OCI-LY7 (cell line): ENCODE data around the gene UBAP2L. TPM values are rescaled to one million over a fixed set of nuclear protein-coding genes. Genes with fewer than 3 reads are reported as not detected.
"Not testable (repeated sequence)": the region's sequence is repeated elsewhere in the genome, so short reads cannot be mapped to it uniquely, and the experiment has no call there.

Experiments used
- BruUV-seq: library from RNA; stranded (reverse); fragments of 400-500 nt; replicated peaks from 2 replicates; lab custom pipeline; 2021; lab: Mats Ljungman, UMichigan
- CTCF ChIA-PET: fragments of 300-600 bp; sonication (Branson Sonifier 250); formaldehyde crosslinking; loops from one replicate; lab custom pipeline; 2022; ENCODE audit warnings: antibody characterized with exemption; ENCODE audit not compliant: unreplicated experiment; lab: Charles Lee
- POLR2A ChIA-PET: fragments of 300-600 bp; sonication (Branson Sonifier 250); formaldehyde crosslinking; loops from one replicate; lab custom pipeline; 2022; ENCODE audit warnings: antibody characterized with exemption; lab: Charles Lee
- DNase-seq: peaks from one replicate; pipeline ENCODE4 v3.0.0-alpha.2; 2015; ENCODE audit warnings: low spot score
- H2AFZ ChIP-seq: fragments of 200-600 bp; sonication (generic), shearing (Covaris generic); 2 replicates; pipeline ENCODE4 v1.6.1; 2014; ENCODE audit warnings: mild to moderate bottlenecking, antibody characterized with exemption, low read length, moderate library complexity
- H3K27ac ChIP-seq: fragments of 200-600 bp; sonication (generic); 2 replicates; pipeline ENCODE4 v1.5.1; 2014; ENCODE audit warnings: mixed run types, low read depth, mild to moderate bottlenecking, moderate library complexity, low read length, inconsistent platforms; ENCODE audit not compliant: poor library complexity, severe bottlenecking
- H3K36me3 ChIP-seq: fragments of 200-600 bp; sonication (generic); 2 replicates; pipeline ENCODE4 v1.6.1; 2014; ENCODE audit warnings: mild to moderate bottlenecking, antibody characterized with exemption, low read length, moderate library complexity, mixed read lengths; ENCODE audit not compliant: insufficient read depth
- H3K4me1 ChIP-seq: fragments of 200-600 bp; sonication (generic); 2 replicates; pipeline ENCODE4 v1.5.1; 2014; ENCODE audit warnings: mild to moderate bottlenecking, low read length; ENCODE audit not compliant: insufficient read depth, poor library complexity, severe bottlenecking
- H3K4me2 ChIP-seq: fragments of 200-600 bp; sonication (generic); 2 replicates; pipeline ENCODE4 v1.6.1; 2014; ENCODE audit warnings: mild to moderate bottlenecking, low read length
- H3K4me3 ChIP-seq: fragments of 200-600 bp; sonication (generic); 2 replicates; pipeline ENCODE4 v1.5.1; 2014; ENCODE audit warnings: mild to moderate bottlenecking, low read depth, low read length; ENCODE audit not compliant: poor library complexity, severe bottlenecking
- H3K79me2 ChIP-seq: fragments of 200-600 bp; sonication (generic); 2 replicates; pipeline ENCODE4 v1.6.1; 2016; ENCODE audit warnings: low read depth, mild to moderate bottlenecking, low read length, moderate library complexity, mixed read lengths; ENCODE audit not compliant: insufficient read depth
- H3K9me2 ChIP-seq: fragments of 200-600 bp; sonication (generic); 2 replicates; pipeline ENCODE4 v1.6.1; 2016; ENCODE audit warnings: mild to moderate bottlenecking, low read length, mixed read lengths; ENCODE audit not compliant: insufficient read depth
- H3K9me3 ChIP-seq: fragments of 200-600 bp; sonication (generic); 2 replicates; pipeline ENCODE4 v1.6.1; 2014; ENCODE audit warnings: mild to moderate bottlenecking, mixed run types, low read length, mixed read lengths
- H4K20me1 ChIP-seq: fragments of 200-600 bp; sonication (generic); 2 replicates; pipeline ENCODE4 v1.6.1; 2014; ENCODE audit warnings: mild to moderate bottlenecking, antibody characterized with exemption, low read length, moderate library complexity, mixed read lengths; ENCODE audit not compliant: insufficient read depth
- EZH2phosphoT487 ChIP-seq: fragments of 200-600 bp; sonication (generic); IDR thresholded peaks from 2 replicates; pipeline ENCODE4 v1.6.1; 2018; ENCODE audit warnings: low read depth, borderline replicate concordance, mild to moderate bottlenecking, mixed run types, antibody characterized with exemption, low read length, moderate library complexity, mixed read lengths
- intact Hi-C: fragments of 100-400 bp; cut with micrococcal nuclease; formaldehyde crosslinking; loops from one replicate; pipeline ENCODE4 v1.10.0; 2022; ENCODE audit not compliant: unreplicated experiment
- total RNA-seq, 2 experiments: library from RNA; depleted of rRNA in 1 of 2; stranded (reverse); fragments of >200 nt in 1 of 2; shearing (Covaris generic) in 1 of 2; gene quantifications; 2 replicates each; pipeline ENCODE4 v1.2.3, GENCODE V29; 2014 to 2022
- TF ChIP-seq, protein P1 (sequence below): fragments of 200-600 bp; sonication (generic); conservative IDR thresholded peaks from 2 replicates; pipeline ENCODE4 v1.5.1; 2014; ENCODE audit warnings: mild to moderate bottlenecking, antibody characterized with exemption, low read length, moderate library complexity, mixed read lengths

UBAP2L gene
- total RNA-seq, 2 experiments from 2014 or later = 80.4 to 179 TPM

DNA sequence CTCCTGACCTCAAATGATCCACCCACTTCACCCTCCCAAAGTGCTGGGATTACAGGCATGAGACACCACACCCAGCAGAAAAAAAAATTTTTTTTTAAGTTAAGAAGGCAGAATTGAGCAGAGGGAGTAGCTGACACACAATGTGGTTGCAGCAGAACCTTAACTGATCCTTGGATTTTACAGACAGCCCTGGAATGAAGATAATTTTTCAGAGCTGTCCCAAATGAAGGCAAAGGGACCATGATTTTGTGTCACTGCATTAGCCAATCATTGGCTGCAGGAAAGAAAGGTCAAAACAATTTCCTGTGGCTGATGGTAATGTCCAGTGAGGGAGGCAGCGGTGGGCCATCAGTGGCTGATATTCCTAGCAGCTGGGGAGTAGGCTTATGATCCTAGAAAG, 80.8 kb downstream of the UBAP2L start:
- Histone ChIP-seq H3K9me2 (no peaks in the 10 kb centered on the region), H3K9me3 (no peaks in the 10 kb centered on the region), H3K4me3 (no peak overlapping the region), H3K27ac (no peak overlapping the region), H3K4me2 (no peak overlapping the region), H4K20me1 (no peaks in the 10 kb centered on the region), H3K36me3 (no peaks in the 10 kb centered on the region), H2AFZ (no peak overlapping the region), H3K4me1 (no peaks in the 10 kb centered on the region), H3K79me2 (no peaks in the 10 kb centered on the region)
- DNase-seq = no peak
- POLR2A ChIA-PET = no interaction called here
- TF ChIP-seq, protein P1, sequence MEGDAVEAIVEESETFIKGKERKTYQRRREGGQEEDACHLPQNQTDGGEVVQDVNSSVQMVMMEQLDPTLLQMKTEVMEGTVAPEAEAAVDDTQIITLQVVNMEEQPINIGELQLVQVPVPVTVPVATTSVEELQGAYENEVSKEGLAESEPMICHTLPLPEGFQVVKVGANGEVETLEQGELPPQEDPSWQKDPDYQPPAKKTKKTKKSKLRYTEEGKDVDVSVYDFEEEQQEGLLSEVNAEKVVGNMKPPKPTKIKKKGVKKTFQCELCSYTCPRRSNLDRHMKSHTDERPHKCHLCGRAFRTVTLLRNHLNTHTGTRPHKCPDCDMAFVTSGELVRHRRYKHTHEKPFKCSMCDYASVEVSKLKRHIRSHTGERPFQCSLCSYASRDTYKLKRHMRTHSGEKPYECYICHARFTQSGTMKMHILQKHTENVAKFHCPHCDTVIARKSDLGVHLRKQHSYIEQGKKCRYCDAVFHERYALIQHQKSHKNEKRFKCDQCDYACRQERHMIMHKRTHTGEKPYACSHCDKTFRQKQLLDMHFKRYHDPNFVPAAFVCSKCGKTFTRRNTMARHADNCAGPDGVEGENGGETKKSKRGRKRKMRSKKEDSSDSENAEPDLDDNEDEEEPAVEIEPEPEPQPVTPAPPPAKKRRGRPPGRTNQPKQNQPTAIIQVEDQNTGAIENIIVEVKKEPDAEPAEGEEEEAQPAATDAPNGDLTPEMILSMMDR = no peak
- no peak for TF ChIP-seq EZH2phosphoT487
- intact Hi-C loops = no loop called here
- CTCF ChIA-PET = no interaction called here
- BruUV-seq = no TSS peak

DNA sequence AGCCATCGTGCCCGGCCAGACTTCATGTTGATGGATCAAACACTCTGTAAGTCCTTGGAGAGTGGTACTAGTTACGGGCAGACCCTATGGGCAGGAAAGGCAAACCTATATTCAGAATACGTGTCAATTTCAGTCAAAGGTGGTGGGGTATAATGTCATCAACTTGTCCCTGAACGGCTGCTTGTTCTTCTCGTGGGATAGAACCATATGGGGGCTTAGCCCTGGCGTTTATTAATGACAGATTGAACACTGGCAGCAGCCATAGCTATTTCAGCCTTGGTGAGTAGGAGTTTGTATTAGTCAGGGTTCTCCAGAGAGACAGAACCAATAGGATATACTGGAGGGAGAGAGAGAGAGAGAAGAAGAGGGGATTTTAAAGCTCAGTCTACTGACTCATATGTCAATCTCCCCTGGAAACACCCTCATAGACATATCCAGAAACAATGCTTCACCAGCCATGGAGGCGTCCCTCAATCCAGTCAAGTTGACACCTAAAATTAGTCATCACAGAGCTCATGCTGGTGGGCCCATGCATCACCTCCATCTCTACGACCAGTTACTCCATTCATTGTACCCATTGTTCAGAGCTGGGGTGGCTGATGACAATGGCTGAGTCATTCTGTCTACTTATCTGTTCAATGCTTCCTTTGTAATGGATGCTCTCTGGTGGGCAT, 84.0 kb downstream of the UBAP2L start:
- Histone ChIP-seq H3K27ac (no peak overlapping the region), H3K79me2 (no peaks in the 10 kb centered on the region), H3K9me3 (no peaks in the 10 kb centered on the region), H3K4me1 (no peaks in the 10 kb centered on the region), H4K20me1 (no peaks in the 10 kb centered on the region), H3K36me3 (no peaks in the 10 kb centered on the region), H3K4me2 (no peak overlapping the region), H3K9me2 (no peaks in the 10 kb centered on the region), H2AFZ (no peak overlapping the region), H3K4me3 (no peak overlapping the region)
- POLR2A ChIA-PET = interaction anchor here (0.7 kb wide), 1 partner anchor 392 kb away, joined by 5 read pairs; no protein-coding TSS in a partner anchor
- TF ChIP-seq EZH2phosphoT487 = no peak
- TF ChIP-seq, protein P1 = no peak
- CTCF ChIA-PET = no interaction called here
- intact Hi-C loops = no loop called here
- BruUV-seq = no TSS peak
- no peak for DNase-seq

DNA sequence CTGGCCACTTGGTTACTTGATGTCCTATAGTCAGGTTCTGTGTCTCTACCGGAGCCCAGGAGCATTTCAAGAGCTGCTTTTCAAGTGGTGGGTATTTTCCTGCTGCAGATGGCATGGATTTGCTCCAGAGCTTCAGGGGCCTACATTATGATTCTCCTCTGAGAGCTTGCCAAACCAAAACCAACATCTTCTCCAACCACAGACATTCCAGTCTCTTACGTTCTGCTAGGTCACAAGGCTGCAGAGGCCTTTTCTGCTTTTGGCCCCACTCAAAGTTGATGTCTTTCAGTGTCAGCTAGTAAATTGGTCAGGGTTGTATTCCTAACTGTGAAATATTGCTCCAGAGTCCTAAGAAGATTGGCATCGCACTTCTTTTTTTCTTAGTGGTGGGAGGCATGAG, 85.4 kb downstream of the UBAP2L start:
- TF ChIP-seq, protein P1 = no peak
- no peak for TF ChIP-seq EZH2phosphoT487
- no peaks in the 10 kb centered on the region for H3K79me2 ChIP-seq
- CTCF ChIA-PET = no interaction called here
- POLR2A ChIA-PET = no interaction called here
- no peaks in the 10 kb centered on the region for H3K9me3 ChIP-seq
- H3K4me3 ChIP-seq = no peak overlapping the region
- DNase-seq = no peak
- no peaks in the 10 kb centered on the region for H3K4me1 ChIP-seq
- intact Hi-C loops = no loop called here
- H2AFZ ChIP-seq = no peak overlapping the region
- no peaks in the 10 kb centered on the region for H4K20me1 ChIP-seq
- no peak overlapping the region for H3K4me2 ChIP-seq
- H3K27ac ChIP-seq = no peak overlapping the region
- no peaks in the 10 kb centered on the region for H3K9me2 ChIP-seq
- BruUV-seq = no TSS peak
- no peaks in the 10 kb centered on the region for H3K36me3 ChIP-seq

DNA sequence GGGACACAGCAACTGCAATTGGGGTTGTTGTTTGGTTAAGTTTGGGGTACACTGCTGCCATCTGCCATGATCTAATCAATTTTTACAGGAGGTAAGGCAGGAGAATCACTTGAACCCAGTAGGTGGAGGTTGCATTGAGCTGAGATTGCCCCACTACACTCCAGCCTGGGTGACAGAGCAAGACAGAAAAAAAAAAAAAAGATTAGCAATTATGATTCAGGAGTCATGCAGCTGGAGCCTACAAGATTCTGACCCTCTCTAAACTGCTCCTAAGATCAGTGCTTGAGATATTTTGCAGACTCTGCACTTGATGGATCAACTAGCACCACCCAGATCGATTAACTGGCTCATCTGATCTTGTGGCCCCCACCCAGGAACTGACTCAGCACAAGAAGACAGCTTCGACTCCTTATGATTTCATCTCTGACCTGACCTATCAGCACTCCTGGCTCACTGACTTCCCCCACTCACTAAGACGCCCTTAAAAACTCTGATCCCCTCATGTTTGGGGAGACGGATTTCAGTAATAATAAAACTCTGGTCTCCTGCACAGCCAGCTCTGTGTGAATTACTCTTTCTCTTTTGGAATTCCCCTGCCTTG, 87.0 kb downstream of the UBAP2L start:
- H3K4me2 ChIP-seq, intact Hi-C loops, H3K4me3 ChIP-seq, H2AFZ ChIP-seq, CTCF ChIA-PET, BruUV-seq, H3K4me1 ChIP-seq, H3K9me3 ChIP-seq, H3K79me2 ChIP-seq, DNase-seq, H4K20me1 ChIP-seq, H3K27ac ChIP-seq, H3K36me3 ChIP-seq, H3K9me2 ChIP-seq: not testable (repeated sequence)
- POLR2A ChIA-PET = interaction anchor here (0.6 kb wide), 1 partner anchor 348 kb away, joined by 3 read pairs; no protein-coding TSS in a partner anchor
